HepG2 (cell line): ENCODE results near the gene LRRC55. TPM values are rescaled to one million over a fixed set of nuclear protein-coding genes. Genes with fewer than 3 reads are reported as not detected.
A peak's percentile ranks its signal among the peaks of the same experiment; 100 is the strongest.

Source experiments
- ASH2L ChIP-seq: fragments of 300-600, 200-600 bp; sonication (generic); IDR thresholded peaks from 2 replicates; pipeline ENCODE4 v1.7.0; 2017; ENCODE audit warnings: low read depth, mild to moderate bottlenecking, moderate library complexity, mixed read lengths, low read length; ENCODE audit not compliant: insufficient read length
- ATM ChIP-seq: fragments of 450-650 bp; IDR thresholded peaks from 2 replicates; pipeline ENCODE4 v1.7.1; 2017; ENCODE audit warnings: mild to moderate bottlenecking, borderline replicate concordance
- BHLHE40 ChIP-seq: IDR thresholded peaks from 2 replicates; pipeline ENCODE4 v1.6.1; 2011; ENCODE audit warnings: low read length, improper control_type of control experiment
- CAMTA2 ChIP-seq: sonication (generic); formaldehyde crosslinking; IDR thresholded peaks from 2 replicates; pipeline ENCODE4 v1.4.0; 2020; ENCODE audit warnings: mild to moderate bottlenecking, missing genetic modification reagents, borderline replicate concordance
- CEBPB ChIP-seq: IDR thresholded peaks from 2 replicates; pipeline ENCODE4 v1.6.1; 2011; ENCODE audit warnings: low read depth, low read length, improper control_type of control experiment, borderline replicate concordance
- CEBPG ChIP-seq: IDR thresholded peaks from 2 replicates; pipeline ENCODE4 v1.6.1; 2016
- EED ChIP-seq: sonication (generic); formaldehyde crosslinking; IDR thresholded peaks from 2 replicates; pipeline ENCODE4 v1.5.0; 2020; ENCODE audit warnings: mild to moderate bottlenecking, missing genetic modification reagents
- ETV5 ChIP-seq: IDR thresholded peaks from 2 replicates; pipeline ENCODE4 v1.6.1; 2018; ENCODE audit warnings: missing biosample characterization, missing genetic modification reagents, inconsistent platforms, borderline replicate concordance
- FOXA3 ChIP-seq: IDR thresholded peaks from 2 replicates; pipeline ENCODE4 v1.6.1; 2016; ENCODE audit warnings: missing genetic modification reagents, missing compliant biosample characterization
- HNF4A ChIP-seq: sonication (generic); formaldehyde crosslinking; IDR thresholded peaks from 2 replicates; pipeline ENCODE4 v1.4.0; 2020; ENCODE audit warnings: missing genetic modification reagents
- HNF4G ChIP-seq, 2 experiments: sonication (generic) in 1 of 2; formaldehyde crosslinking in 1 of 2; IDR thresholded peaks; 2 replicates each; pipeline versions ENCODE4 v1.4.0 to v1.6.1; 2011 to 2020; ENCODE audit warnings: borderline replicate concordance in 2 of 2, low read depth in 2 of 2, mild to moderate bottlenecking in 2 of 2, low read length in 1 of 2, missing genetic modification reagents in 1 of 2, moderate library complexity in 1 of 2
- MAFK ChIP-seq, 2 experiments: IDR thresholded peaks in 1 of 2; conservative IDR thresholded peaks in 1 of 2; 2 replicates each; pipeline ENCODE4 v1.6.1; 2011; ENCODE audit warnings: improper control_type of control experiment in 2 of 2, low read length in 2 of 2
- MXI1 ChIP-seq: IDR thresholded peaks from 3 replicates; pipeline ENCODE4 v1.6.1; 2012; ENCODE audit warnings: low read depth, low read length, inconsistent platforms, borderline replicate concordance
- NFKBIZ ChIP-seq: IDR thresholded peaks from 2 replicates; pipeline ENCODE4 v1.6.1; 2018; ENCODE audit warnings: missing genetic modification reagents, missing compliant biosample characterization
- NR1H2 ChIP-seq: sonication (generic); formaldehyde crosslinking; IDR thresholded peaks from 2 replicates; pipeline ENCODE4 v1.8.1; 2022; ENCODE audit warnings: low read depth, missing genetic modification reagents, borderline replicate concordance
- NR2F1 ChIP-seq, 2 experiments: fragments of 450-650 bp in 1 of 2; formaldehyde crosslinking in 1 of 2; IDR thresholded peaks; 2 replicates each; pipeline versions ENCODE4 v1.5.0 to v1.6.1; 2016 to 2020; ENCODE audit warnings: mild to moderate bottlenecking in 1 of 2, missing compliant biosample characterization in 1 of 2, missing genetic modification reagents in 1 of 2, moderate library complexity in 1 of 2
- TBP ChIP-seq: sonication (generic); formaldehyde crosslinking; IDR thresholded peaks from 2 replicates; pipeline ENCODE4 v1.5.0; 2020; ENCODE audit warnings: missing genetic modification reagents
- ZBTB3 ChIP-seq: sonication (generic); formaldehyde crosslinking; IDR thresholded peaks from 2 replicates; pipeline ENCODE4 v1.4.0; 2020; ENCODE audit warnings: low read depth, mild to moderate bottlenecking, moderate library complexity, missing genetic modification reagents, borderline replicate concordance
- ZFP82 ChIP-seq: sonication (generic); formaldehyde crosslinking; IDR thresholded peaks from 2 replicates; pipeline ENCODE4 v1.5.1; 2020; ENCODE audit warnings: mild to moderate bottlenecking, missing genetic modification reagents, borderline replicate concordance
- ZNF124 ChIP-seq: sonication (generic); formaldehyde crosslinking; IDR thresholded peaks from 2 replicates; pipeline ENCODE4 v1.4.0; 2020; ENCODE audit warnings: missing genetic modification reagents
- ZNF180 ChIP-seq: sonication (generic); formaldehyde crosslinking; IDR thresholded peaks from 2 replicates; pipeline ENCODE4 v1.4.0; 2020; ENCODE audit warnings: low read depth, missing genetic modification reagents, borderline replicate concordance
- ZNF383 ChIP-seq: sonication (generic); formaldehyde crosslinking; IDR thresholded peaks from 2 replicates; pipeline ENCODE4 v1.4.0; 2020; ENCODE audit warnings: missing genetic modification reagents, mild to moderate bottlenecking, borderline replicate concordance
- ZNF660 ChIP-seq: sonication (generic); formaldehyde crosslinking; IDR thresholded peaks from 2 replicates; pipeline ENCODE4 v1.5.1; 2020; ENCODE audit warnings: mild to moderate bottlenecking, low read depth, missing genetic modification reagents, borderline replicate concordance
- polyA plus RNA-seq, 8 experiments: library from polyadenylated mRNA; depleted of rRNA in 3 of 8; stranded (reverse) in 7 of 8; unstranded in 1 of 8; fragments of >200 nt; fragmentation: Illumina TruSeq in 4 of 8; extraction: Trizol in 4 of 8; gene quantifications; 2 replicates each; pipeline versions ENCODE4 v1.2.1 to v1.2.3, GENCODE V29; 2011 to 2016; ENCODE audit warnings: low read depth in 4 of 8, missing spikeins in 1 of 8, mixed read lengths in 1 of 8; ENCODE audit not compliant: insufficient read depth in 1 of 8
- total RNA-seq, 5 experiments: library from RNA; depleted of rRNA; stranded (reverse); fragments of >200 nt; fragmentation: Illumina TruSeq; extraction: Trizol; gene quantifications; 2 replicates each; pipeline ENCODE4 v1.2.3, GENCODE V29; 2016; ENCODE audit warnings: low read depth in 1 of 5
- TF ChIP-seq, protein P1 (sequence below): sonication (generic); formaldehyde crosslinking; IDR thresholded peaks from 2 replicates; pipeline ENCODE4 v1.4.0; 2020; ENCODE audit warnings: mild to moderate bottlenecking, missing genetic modification reagents
- TF ChIP-seq, protein P2 (sequence below): sonication (generic); formaldehyde crosslinking; IDR thresholded peaks from 2 replicates; pipeline ENCODE4 v1.8.0; 2022; ENCODE audit warnings: mild to moderate bottlenecking, missing genetic modification reagents, moderate library complexity
- TF ChIP-seq, protein P3 (sequence below): sonication (generic); formaldehyde crosslinking; IDR thresholded peaks from 2 replicates; pipeline ENCODE4 v1.5.1; 2020; ENCODE audit warnings: missing genetic modification reagents, mild to moderate bottlenecking, borderline replicate concordance
- TF ChIP-seq, protein P4 (sequence below): sonication (generic); formaldehyde crosslinking; IDR thresholded peaks from 2 replicates; pipeline ENCODE4 v1.5.0; 2020; ENCODE audit warnings: missing genetic modification reagents
- TF ChIP-seq, protein P5 (sequence below): sonication (generic); formaldehyde crosslinking; IDR thresholded peaks from 2 replicates; pipeline ENCODE4 v1.4.0; 2020; ENCODE audit warnings: mild to moderate bottlenecking, missing genetic modification reagents

LRRC55 gene
- total and polyA plus RNA-seq, 2 of the 13 experiments (the other 11 are each of a cell fraction or from before 2014, with no cell fraction given), result not detected

DNA sequence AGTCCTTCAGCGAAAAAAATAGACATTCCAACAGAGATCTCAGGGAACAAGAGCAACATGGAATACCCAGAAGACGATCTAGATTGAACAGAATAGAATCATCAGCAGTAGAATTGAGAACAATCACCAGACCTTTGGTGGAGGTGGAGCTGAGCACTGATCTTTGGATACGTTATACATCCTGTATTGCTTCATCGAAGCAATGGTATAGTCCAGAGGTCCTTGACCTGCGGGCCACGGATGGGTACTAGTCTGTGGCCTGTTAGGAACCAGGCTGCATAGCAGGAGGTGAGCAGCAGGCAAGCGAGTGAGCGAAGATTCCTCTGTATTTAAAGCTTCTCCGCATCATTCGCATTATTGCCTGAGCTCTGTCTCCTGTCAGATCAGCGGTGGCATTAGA, 17.6 kb downstream of the LRRC55 start (continued):
- TF ChIP-seq CAMTA2 (no peak), ATM (no peak), MXI1 (no peak), EED (CRISPR knock-in tag) (no peak), NR2F1 (CRISPR knock-in tag; IDR thresholded peaks at IDR 0.05) (peak; percentile 77 to 81), TBP (CRISPR knock-in tag) (no peak), HNF4A (CRISPR knock-in tag) (peak; percentile 86), MAFK (conservative IDR thresholded peaks at IDR 0.05 in 1 of 2, IDR thresholded peaks at IDR 0.05 in 1 of 2; ENCODE audit: low read length in 2 of 2) (no peak), NR1H2 (CRISPR knock-in tag) (no peak), ZNF660 (CRISPR knock-in tag) (no peak), NFKBIZ (no peak), FOXA3 (CRISPR knock-in tag) (no peak), BHLHE40 (no peak), ZNF180 (no peak), ZNF383 (CRISPR knock-in tag) (no peak), CEBPB (peak; percentile 76; the same call in 1 of the 2 replicates), CEBPG (CRISPR knock-in tag) (peak; percentile 83), ETV5 (CRISPR knock-in tag) (peak; percentile 77; the same call in 1 of the 2 replicates), HNF4G (IDR thresholded peaks at IDR 0.05; ENCODE audit: borderline replicate concordance, low read depth, low read length) (peak; percentile 62; the same call in 1 of the 2 replicates), HNF4G (CRISPR knock-in tag; IDR thresholded peaks at IDR 0.05; ENCODE audit: borderline replicate concordance, low read depth) (no peak), ASH2L (no peak), ZNF124 (CRISPR knock-in tag) (no peak), ZBTB3 (CRISPR knock-in tag) (no peak), ZFP82 (CRISPR knock-in tag) (no peak)
- TF ChIP-seq, protein P1, sequence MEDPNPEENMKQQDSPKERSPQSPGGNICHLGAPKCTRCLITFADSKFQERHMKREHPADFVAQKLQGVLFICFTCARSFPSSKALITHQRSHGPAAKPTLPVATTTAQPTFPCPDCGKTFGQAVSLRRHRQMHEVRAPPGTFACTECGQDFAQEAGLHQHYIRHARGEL, result no peak
- TF ChIP-seq, protein P2, sequence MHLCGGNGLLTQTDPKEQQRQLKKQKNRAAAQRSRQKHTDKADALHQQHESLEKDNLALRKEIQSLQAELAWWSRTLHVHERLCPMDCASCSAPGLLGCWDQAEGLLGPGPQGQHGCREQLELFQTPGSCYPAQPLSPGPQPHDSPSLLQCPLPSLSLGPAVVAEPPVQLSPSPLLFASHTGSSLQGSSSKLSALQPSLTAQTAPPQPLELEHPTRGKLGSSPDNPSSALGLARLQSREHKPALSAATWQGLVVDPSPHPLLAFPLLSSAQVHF, result no peak
- TF ChIP-seq, protein P3, sequence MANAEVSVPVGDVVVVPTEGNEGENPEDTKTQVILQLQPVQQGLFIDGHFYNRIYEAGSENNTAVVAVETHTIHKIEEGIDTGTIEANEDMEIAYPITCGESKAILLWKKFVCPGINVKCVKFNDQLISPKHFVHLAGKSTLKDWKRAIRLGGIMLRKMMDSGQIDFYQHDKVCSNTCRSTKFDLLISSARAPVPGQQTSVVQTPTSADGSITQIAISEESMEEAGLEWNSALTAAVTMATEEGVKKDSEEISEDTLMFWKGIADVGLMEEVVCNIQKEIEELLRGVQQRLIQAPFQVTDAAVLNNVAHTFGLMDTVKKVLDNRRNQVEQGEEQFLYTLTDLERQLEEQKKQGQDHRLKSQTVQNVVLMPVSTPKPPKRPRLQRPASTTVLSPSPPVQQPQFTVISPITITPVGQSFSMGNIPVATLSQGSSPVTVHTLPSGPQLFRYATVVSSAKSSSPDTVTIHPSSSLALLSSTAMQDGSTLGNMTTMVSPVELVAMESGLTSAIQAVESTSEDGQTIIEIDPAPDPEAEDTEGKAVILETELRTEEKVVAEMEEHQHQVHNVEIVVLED, result no peak
- TF ChIP-seq, protein P4, sequence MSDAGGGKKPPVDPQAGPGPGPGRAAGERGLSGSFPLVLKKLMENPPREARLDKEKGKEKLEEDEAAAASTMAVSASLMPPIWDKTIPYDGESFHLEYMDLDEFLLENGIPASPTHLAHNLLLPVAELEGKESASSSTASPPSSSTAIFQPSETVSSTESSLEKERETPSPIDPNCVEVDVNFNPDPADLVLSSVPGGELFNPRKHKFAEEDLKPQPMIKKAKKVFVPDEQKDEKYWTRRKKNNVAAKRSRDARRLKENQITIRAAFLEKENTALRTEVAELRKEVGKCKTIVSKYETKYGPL, result no peak
- TF ChIP-seq, protein P5, sequence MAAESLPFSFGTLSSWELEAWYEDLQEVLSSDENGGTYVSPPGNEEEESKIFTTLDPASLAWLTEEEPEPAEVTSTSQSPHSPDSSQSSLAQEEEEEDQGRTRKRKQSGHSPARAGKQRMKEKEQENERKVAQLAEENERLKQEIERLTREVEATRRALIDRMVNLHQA, result no peak
